SJSA1 (cell line): Measurements from ENCODE around the gene CDK13. TPM values are rescaled to one million over a fixed set of nuclear protein-coding genes. Genes with fewer than 3 reads are reported as not detected.
A peak's percentile ranks its signal among the peaks of the same experiment; 100 is the strongest.
"Not testable (repeated sequence)": the region's sequence is repeated elsewhere in the genome, so short reads cannot be mapped to it uniquely, and the experiment has no call there.

Experiments used
- DNase-seq, 2 experiments: peaks; one replicate each; pipeline ENCODE4 v3.0.0-alpha.2; 2015 to 2020; ENCODE audit warnings: low spot score in 2 of 2, low read depth in 1 of 2
- H3K27ac ChIP-seq: fragments of 250-450 bp; sonication (Bioruptor Pico); 2 replicates; pipeline ENCODE4 v1.5.1; 2020; ENCODE audit warnings: mild to moderate bottlenecking, moderate library complexity
- H3K27me3 ChIP-seq: fragments of 250-450 bp; sonication (Bioruptor Pico); replicated peaks from 2 replicates; pipeline ENCODE4 v1.5.1; 2020; ENCODE audit warnings: mild to moderate bottlenecking, moderate library complexity
- H3K36me3 ChIP-seq: fragments of 250-450 bp; sonication (Bioruptor Pico); 2 replicates; pipeline ENCODE4 v1.5.1; 2020; ENCODE audit warnings: mild to moderate bottlenecking
- H3K4me1 ChIP-seq: fragments of 250-450 bp; sonication (Bioruptor Pico); replicated peaks from 2 replicates; pipeline ENCODE4 v1.6.1; 2021; ENCODE audit warnings: mild to moderate bottlenecking
- H3K4me3 ChIP-seq: fragments of 250-450 bp; sonication (Bioruptor Pico); 2 replicates; pipeline ENCODE4 v1.5.1; 2020; ENCODE audit warnings: mild to moderate bottlenecking
- H3K9me3 ChIP-seq: fragments of 250-450 bp; sonication (Bioruptor Pico); replicated peaks from 2 replicates; pipeline ENCODE4 v1.5.1; 2020; ENCODE audit warnings: mild to moderate bottlenecking
- total RNA-seq: library from RNA; depleted of rRNA; stranded (reverse); fragments of >200 nt; shearing (Covaris generic); gene quantifications from 2 replicates; pipeline ENCODE4 v1.2.3, GENCODE V29; 2014; rRNA removed

The CDK13 gene
- total RNA-seq: 37.8 and 63.9 TPM in 2 replicates

DNA sequence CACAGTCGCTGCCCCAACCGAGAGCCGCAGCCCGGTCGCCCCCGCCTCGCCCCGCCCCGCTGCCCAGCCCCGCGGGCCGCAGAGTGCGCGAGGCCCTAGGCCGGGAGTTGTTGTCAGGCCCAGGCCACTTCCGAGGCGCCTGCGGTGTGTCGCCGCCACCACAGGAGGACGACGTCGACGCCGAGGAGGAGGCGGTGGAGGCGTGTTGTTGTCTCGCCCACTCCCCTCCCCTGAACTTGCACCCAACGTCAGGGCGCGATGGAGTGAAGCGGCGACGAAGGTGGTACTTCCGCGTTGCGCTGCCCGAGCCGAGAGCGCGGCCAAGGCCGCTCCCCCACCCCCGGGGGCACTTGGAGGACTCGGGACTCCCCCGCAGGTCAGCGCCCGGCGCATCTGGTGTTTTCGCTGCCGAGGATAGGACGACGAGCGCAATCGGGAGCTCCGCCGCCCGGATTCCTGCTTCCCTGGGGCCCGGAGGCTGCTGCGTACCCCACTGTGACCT is at the start of gene CDK13:
CDK13 (plus strand) TSS at position 286 of the 502 bp plus-strand sequence. CDS start 386 bp downstream, outside the sequence.
- peaks cover 10% of the 10 kb centered on the region for H3K4me1 ChIP-seq
- DNase-seq: peak; percentile 89 to 91
- H3K9me3 ChIP-seq: no peaks in the 10 kb centered on the region
- H3K27ac ChIP-seq: peak within 1 kb of the TSS; percentile 82
- H3K27me3 ChIP-seq: no peaks in the 10 kb centered on the region
- peak within 1 kb of the TSS; percentile 80 for H3K4me3 ChIP-seq
- H3K36me3 ChIP-seq: peaks cover 23% of the 10 kb centered on the region

- Histone ChIP-seq H3K36me3 (no peaks in the 10 kb centered on the region), H3K27me3 (no peaks in the 10 kb centered on the region), H3K4me1 (no peaks in the 10 kb centered on the region), H3K9me3 (no peaks in the 10 kb centered on the region), H3K27ac (no peak overlapping the region), H3K4me3 (no peak overlapping the region)
- DNase-seq: no peak
Measured at GRCh38 chr7:39904077-39904486, 46.0 kb upstream of the CDK13 start.

DNA sequence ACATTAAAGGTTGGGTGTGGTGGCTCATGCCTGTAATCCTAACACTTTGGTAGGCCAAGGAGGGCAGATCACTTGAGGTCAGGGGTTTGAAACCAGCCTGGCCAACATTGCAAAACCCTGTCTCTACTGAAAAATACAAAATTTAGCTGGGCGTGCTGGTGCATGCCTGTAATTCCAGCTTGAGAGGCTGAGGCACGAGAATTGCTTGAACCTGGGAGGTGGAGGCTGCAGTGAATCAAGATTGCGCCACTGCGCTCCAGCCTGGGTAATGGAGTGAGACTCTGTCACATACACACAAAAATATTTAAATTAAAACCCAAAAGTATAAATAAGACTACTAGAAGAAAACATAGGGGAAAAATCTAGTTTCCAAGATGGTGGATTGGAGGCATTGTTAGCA is 41.9 kb upstream of the CDK13 start:
- Histone ChIP-seq H3K27ac (no peak overlapping the region), H3K4me1 (no peaks in the 10 kb centered on the region), H3K36me3 (no peaks in the 10 kb centered on the region), H3K4me3 (no peak overlapping the region), H3K27me3 (no peaks in the 10 kb centered on the region), H3K9me3 (no peaks in the 10 kb centered on the region)
- DNase-seq: no peak

- no peaks in the 10 kb centered on the region for H3K4me1 ChIP-seq
- H3K9me3 ChIP-seq: no peaks in the 10 kb centered on the region
- no peak overlapping the region for H3K27ac ChIP-seq
- H3K27me3 ChIP-seq: no peaks in the 10 kb centered on the region
- H3K36me3 ChIP-seq: no peaks in the 10 kb centered on the region
- H3K4me3 ChIP-seq: no peak overlapping the region
- no peak for DNase-seq
Measured at GRCh38 chr7:39908973-39909372, 41.1 kb upstream of the CDK13 start.

- DNase-seq: no peak
- H3K27ac ChIP-seq: no peak overlapping the region
- H3K9me3 ChIP-seq: no peaks in the 10 kb centered on the region
- H3K4me1 ChIP-seq: no peaks in the 10 kb centered on the region
- H3K36me3 ChIP-seq: no peaks in the 10 kb centered on the region
- no peaks in the 10 kb centered on the region for H3K27me3 ChIP-seq
- H3K4me3 ChIP-seq: no peak overlapping the region
Measured at GRCh38 chr7:39909526-39909925, 40.5 kb upstream of the CDK13 start.

- H3K9me3 ChIP-seq: no peaks in the 10 kb centered on the region
- H3K36me3 ChIP-seq: no peaks in the 10 kb centered on the region
- H3K27ac ChIP-seq: no peak overlapping the region
- DNase-seq: no peak
- H3K4me1 ChIP-seq: peaks cover 5% of the 10 kb centered on the region; the same call in 1 of the 2 replicates
- no peak overlapping the region for H3K4me3 ChIP-seq
- H3K27me3 ChIP-seq: no peaks in the 10 kb centered on the region
Measured at GRCh38 chr7:39910108-39910869, 39.8 kb upstream of the CDK13 start.

DNA sequence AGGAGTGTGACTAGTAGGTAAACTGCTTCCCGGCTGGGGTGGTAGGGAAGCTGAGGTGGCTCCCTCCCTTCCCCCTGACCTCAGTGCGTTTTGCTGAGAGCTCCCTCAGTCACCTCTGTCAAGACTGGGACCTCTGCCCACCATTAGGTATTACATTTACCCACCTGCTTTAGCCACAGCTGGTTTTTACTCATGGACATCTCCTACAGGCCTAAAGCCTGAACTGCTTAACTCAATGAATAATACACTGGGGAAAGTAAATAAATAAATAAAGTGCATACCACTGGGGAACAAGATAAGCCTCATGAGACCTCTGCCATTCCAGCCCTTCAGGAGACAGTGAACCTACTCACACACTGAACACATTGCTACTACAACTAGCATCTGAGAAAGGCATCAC is 38.9 kb upstream of the CDK13 start:
- Histone ChIP-seq H3K4me3 (no peak overlapping the region), H3K4me1 (peaks cover 5% of the 10 kb centered on the region; the same call in 1 of the 2 replicates), H3K9me3 (no peaks in the 10 kb centered on the region), H3K27ac (no peak overlapping the region), H3K36me3 (no peaks in the 10 kb centered on the region), H3K27me3 (no peaks in the 10 kb centered on the region)
- peak in 1 of 2 experiments; percentile 18 for DNase-seq

DNA sequence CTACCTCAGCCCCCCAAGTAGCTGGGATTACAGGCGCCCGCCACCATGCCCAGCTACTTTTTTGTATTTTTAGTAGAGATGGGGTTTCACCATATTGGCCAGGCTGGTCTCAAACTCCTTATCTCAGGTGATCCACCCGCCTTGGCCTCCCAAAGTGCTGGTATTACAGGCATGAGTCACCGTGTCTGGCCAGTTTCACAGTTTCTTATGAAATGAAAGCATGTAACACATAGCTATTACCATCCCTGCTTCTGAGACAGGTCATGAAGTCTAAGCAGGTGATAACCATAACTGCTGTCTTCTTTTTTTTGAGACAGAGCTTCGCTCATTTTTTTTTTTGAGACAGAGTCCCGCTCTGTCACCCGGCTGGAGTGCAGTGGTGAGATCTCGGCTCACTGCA is 34.2 kb upstream of the CDK13 start:
- not testable (repeated sequence) for H3K9me3 ChIP-seq, DNase-seq, H3K27ac ChIP-seq, H3K36me3 ChIP-seq, H3K4me1 ChIP-seq, H3K27me3 ChIP-seq, H3K4me3 ChIP-seq

- no peak for DNase-seq
- Histone ChIP-seq H3K36me3 (no peaks in the 10 kb centered on the region), H3K27me3 (no peaks in the 10 kb centered on the region), H3K4me1 (peaks cover 5% of the 10 kb centered on the region; the same call in 1 of the 2 replicates), H3K27ac (no peak overlapping the region), H3K4me3 (no peak overlapping the region), H3K9me3 (no peaks in the 10 kb centered on the region)
Measured at GRCh38 chr7:39919646-39920045, 30.4 kb upstream of the CDK13 start.

GRCh38 chr7:39921506-39922175 is 28.4 kb upstream of the CDK13 start:
- Histone ChIP-seq H3K27ac (no peak overlapping the region), H3K4me3 (no peak overlapping the region), H3K4me1 (no peaks in the 10 kb centered on the region), H3K36me3 (no peaks in the 10 kb centered on the region), H3K27me3 (no peaks in the 10 kb centered on the region), H3K9me3 (no peaks in the 10 kb centered on the region)
- no peak for DNase-seq

DNA sequence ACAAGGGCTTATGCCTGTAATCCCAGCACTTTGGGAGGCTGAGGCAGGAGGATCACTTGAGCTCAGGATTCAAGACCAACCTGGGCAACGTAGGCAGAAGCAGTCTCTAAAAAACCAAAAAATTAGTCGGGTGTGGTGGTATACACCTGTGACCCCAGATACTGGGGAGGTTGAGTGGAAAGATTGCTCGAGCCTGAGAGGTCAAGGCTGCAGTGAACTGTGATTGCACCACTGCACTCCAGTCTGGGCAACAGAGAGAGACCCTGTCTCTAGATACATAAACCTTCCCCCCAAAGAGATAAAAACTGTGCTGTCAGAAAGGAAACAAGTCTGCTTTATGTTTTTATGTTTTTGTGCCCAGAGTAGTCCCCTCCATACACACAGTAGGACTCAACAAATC is 27.5 kb upstream of the CDK13 start:
- no peak for DNase-seq
- Histone ChIP-seq H3K9me3 (no peaks in the 10 kb centered on the region), H3K36me3 (no peaks in the 10 kb centered on the region), H3K4me1 (no peaks in the 10 kb centered on the region), H3K4me3 (no peak overlapping the region), H3K27ac (no peak overlapping the region), H3K27me3 (no peaks in the 10 kb centered on the region)

DNA sequence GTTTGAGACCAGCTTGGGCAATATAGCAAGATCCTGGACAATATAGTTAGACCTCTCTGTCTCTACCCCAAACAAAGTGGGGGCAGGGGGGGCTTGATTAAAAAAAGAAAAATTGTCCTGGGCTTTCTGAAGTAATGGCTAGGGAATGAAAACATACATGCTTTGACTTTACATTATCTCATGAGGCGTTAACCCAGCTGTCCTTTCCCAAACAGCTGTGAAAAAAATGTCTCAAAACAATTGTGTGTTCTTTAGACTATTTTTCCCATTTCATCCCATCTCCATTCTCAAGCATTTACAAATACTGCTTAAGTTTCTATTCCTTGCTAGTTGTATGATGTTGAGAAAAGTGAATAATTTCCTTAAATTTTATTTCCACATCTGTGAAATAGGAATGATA is 27.0 kb upstream of the CDK13 start:
- H3K4me3 ChIP-seq: no peak overlapping the region
- no peaks in the 10 kb centered on the region for H3K9me3 ChIP-seq
- H3K4me1 ChIP-seq: no peaks in the 10 kb centered on the region
- no peaks in the 10 kb centered on the region for H3K27me3 ChIP-seq
- H3K36me3 ChIP-seq: no peaks in the 10 kb centered on the region
- no peak overlapping the region for H3K27ac ChIP-seq
- no peak for DNase-seq

GRCh38 chr7:39924122-39924521 is 25.9 kb upstream of the CDK13 start:
- Histone ChIP-seq H3K4me1 (no peaks in the 10 kb centered on the region), H3K36me3 (no peaks in the 10 kb centered on the region), H3K9me3 (no peaks in the 10 kb centered on the region), H3K27me3 (no peaks in the 10 kb centered on the region), H3K27ac (no peak overlapping the region), H3K4me3 (no peak overlapping the region)
- DNase-seq: no peak

- Histone ChIP-seq H3K4me1 (no peaks in the 10 kb centered on the region), H3K27me3 (no peaks in the 10 kb centered on the region), H3K27ac (no peak overlapping the region), H3K36me3 (no peaks in the 10 kb centered on the region), H3K9me3 (no peaks in the 10 kb centered on the region), H3K4me3 (no peak overlapping the region)
- no peak for DNase-seq
Measured at GRCh38 chr7:39926111-39926510, 23.9 kb upstream of the CDK13 start.
